OCI-LY3 (cell line): ENCODE data around the gene AFF2.
"Not testable (repeated sequence)": the region's sequence is repeated elsewhere in the genome, so short reads cannot be mapped to it uniquely, and the experiment has no call there.

Source experiments
- H2AFZ ChIP-seq: fragments of 200-600, 300-600 bp; shearing (Covaris generic); 2 replicates; pipeline ENCODE4 v1.6.0; 2014; ENCODE audit warnings: antibody characterized with exemption, low read depth, low read length
- H3K27ac ChIP-seq: fragments of 200-600, 300-600 bp; sonication (generic); 2 replicates; pipeline ENCODE4 v1.5.1; 2014; ENCODE audit warnings: mild to moderate bottlenecking, low read length, moderate library complexity, mixed read lengths
- H3K27me3 ChIP-seq: fragments of 200-600, 300-600 bp; sonication (generic); 2 replicates; pipeline ENCODE4 v1.6.1; 2014; ENCODE audit warnings: low read depth, low read length, mixed read lengths
- H3K36me3 ChIP-seq: fragments of 200-600, 300-600 bp; sonication (generic); replicated peaks from 2 replicates; pipeline ENCODE3; 2014; ENCODE audit warnings: low read depth, low read length, mixed read lengths
- H3K4me1 ChIP-seq: fragments of 300-600, 200-600 bp; sonication (generic); 2 replicates; pipeline ENCODE4 v1.6.1; 2014; ENCODE audit warnings: low read length, mixed read lengths
- H3K4me2 ChIP-seq: fragments of 200-600, 300-600 bp; sonication (generic); 2 replicates; pipeline ENCODE4 v1.6.1; 2014; ENCODE audit warnings: low read length, mixed read lengths
- H3K4me3 ChIP-seq: fragments of 300-600, 200-600 bp; sonication (generic); 2 replicates; pipeline ENCODE4 v1.5.1; 2014; ENCODE audit warnings: antibody characterized with exemption, mild to moderate bottlenecking, low read length, moderate library complexity
- H3K79me2 ChIP-seq: fragments of 300-600, 200-600 bp; shearing (Covaris generic); 2 replicates; pipeline ENCODE4 v1.6.1; 2014; ENCODE audit warnings: mild to moderate bottlenecking, low read length, mixed read lengths
- H3K9ac ChIP-seq: fragments of 300-600, 200-600 bp; shearing (Covaris generic); 2 replicates; pipeline ENCODE4 v1.6.0; 2014; ENCODE audit warnings: mild to moderate bottlenecking, low read length, moderate library complexity
- H3K9me3 ChIP-seq: fragments of 200-600, 300-600 bp; shearing (Covaris generic); 2 replicates; pipeline ENCODE4 v1.6.1; 2014; ENCODE audit warnings: low read length, mixed read lengths; ENCODE audit not compliant: insufficient read depth
- H4K20me1 ChIP-seq: fragments of 200-600, 300-600 bp; sonication (generic); 2 replicates; pipeline ENCODE4 v1.6.1; 2016; ENCODE audit warnings: low read length, mixed read lengths; ENCODE audit not compliant: insufficient read depth
- EZH2phosphoT487 ChIP-seq: fragments of 200-600 bp; shearing (Covaris generic); IDR thresholded peaks from 2 replicates; pipeline ENCODE4 v1.6.1; 2018; ENCODE audit warnings: antibody characterized with exemption, mixed run types, low read depth
- TF ChIP-seq, protein P1 (sequence below): fragments of 200-600, 300-600 bp; sonication (generic); IDR thresholded peaks from 2 replicates; pipeline ENCODE4 v1.5.1; 2014; ENCODE audit warnings: antibody characterized with exemption, low read length, low read depth

AFF2 gene

DNA sequence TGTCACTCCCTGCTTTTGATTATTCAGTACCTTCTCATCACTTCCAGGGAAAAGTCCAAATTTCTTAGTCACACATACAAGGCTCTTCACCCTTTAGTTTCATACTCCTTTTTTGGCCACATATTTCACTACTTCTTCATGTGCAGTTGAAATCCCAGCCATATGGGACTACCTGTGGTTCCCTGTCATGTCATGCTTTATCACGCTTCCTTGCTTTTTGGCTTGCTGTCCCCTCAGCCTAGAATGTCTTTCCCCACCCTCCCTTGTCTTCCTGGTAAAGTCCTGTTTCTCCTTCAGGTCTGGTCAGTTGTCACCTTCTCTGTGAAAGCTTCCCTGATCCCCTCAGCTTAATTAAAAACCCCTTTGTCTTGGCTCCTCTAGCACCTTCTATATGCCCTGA lies 163.8 kb downstream of the AFF2 start:
- TF ChIP-seq EZH2phosphoT487: no peak
- TF ChIP-seq, protein P1, sequence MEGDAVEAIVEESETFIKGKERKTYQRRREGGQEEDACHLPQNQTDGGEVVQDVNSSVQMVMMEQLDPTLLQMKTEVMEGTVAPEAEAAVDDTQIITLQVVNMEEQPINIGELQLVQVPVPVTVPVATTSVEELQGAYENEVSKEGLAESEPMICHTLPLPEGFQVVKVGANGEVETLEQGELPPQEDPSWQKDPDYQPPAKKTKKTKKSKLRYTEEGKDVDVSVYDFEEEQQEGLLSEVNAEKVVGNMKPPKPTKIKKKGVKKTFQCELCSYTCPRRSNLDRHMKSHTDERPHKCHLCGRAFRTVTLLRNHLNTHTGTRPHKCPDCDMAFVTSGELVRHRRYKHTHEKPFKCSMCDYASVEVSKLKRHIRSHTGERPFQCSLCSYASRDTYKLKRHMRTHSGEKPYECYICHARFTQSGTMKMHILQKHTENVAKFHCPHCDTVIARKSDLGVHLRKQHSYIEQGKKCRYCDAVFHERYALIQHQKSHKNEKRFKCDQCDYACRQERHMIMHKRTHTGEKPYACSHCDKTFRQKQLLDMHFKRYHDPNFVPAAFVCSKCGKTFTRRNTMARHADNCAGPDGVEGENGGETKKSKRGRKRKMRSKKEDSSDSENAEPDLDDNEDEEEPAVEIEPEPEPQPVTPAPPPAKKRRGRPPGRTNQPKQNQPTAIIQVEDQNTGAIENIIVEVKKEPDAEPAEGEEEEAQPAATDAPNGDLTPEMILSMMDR: no peak
- H3K36me3 ChIP-seq: no peaks in the 10 kb centered on the region

DNA sequence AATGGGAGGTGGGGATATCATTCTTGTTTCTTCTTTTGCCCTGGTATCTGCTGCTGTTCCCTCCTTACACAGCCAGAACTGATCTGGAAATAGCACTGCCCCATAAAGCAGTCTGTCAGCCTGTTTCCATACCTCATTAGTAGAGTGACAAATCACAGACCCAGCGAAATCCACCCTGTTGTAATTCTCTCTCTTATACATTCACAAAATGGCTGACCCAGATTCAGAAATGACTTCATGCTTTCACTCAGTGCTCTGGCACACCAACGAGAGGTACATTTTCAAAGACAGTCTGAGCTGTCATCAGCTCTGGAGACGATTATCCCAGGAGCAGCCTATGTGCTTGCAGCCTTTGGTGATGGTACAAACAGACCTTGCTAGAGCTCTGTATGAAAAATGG lies 164.6 kb downstream of the AFF2 start:
- H3K27me3 ChIP-seq: no peaks in the 10 kb centered on the region
- H3K4me2 ChIP-seq: no peak overlapping the region
- no peak overlapping the region for H3K9ac ChIP-seq
- H2AFZ ChIP-seq: no peak overlapping the region
- 0 out of 2 replicates have a peak, but pooled peaks cover 4% of the 10 kb centered on the region for H3K9me3 ChIP-seq
- no peak for TF ChIP-seq EZH2phosphoT487
- TF ChIP-seq, protein P1: no peak
- no peak overlapping the region for H3K4me3 ChIP-seq
- no peaks in the 10 kb centered on the region for H3K79me2 ChIP-seq
- no peaks in the 10 kb centered on the region for H3K36me3 ChIP-seq
- H4K20me1 ChIP-seq: no peaks in the 10 kb centered on the region
- peaks cover 2% of the 10 kb centered on the region for H3K4me1 ChIP-seq
- H3K27ac ChIP-seq: no peak overlapping the region

More for the DNA sequence above, 163.8 kb downstream of the AFF2 start:
- H3K27ac ChIP-seq: no peak overlapping the region
- no peaks in the 10 kb centered on the region for H3K27me3 ChIP-seq
- no peak overlapping the region for H3K4me3 ChIP-seq
- no peak overlapping the region for H2AFZ ChIP-seq
- H3K4me2 ChIP-seq: no peak overlapping the region
- H3K4me1 ChIP-seq: peaks cover 4% of the 10 kb centered on the region
- no peaks in the 10 kb centered on the region for H3K9me3 ChIP-seq
- H3K9ac ChIP-seq: no peak overlapping the region
- no peaks in the 10 kb centered on the region for H3K79me2 ChIP-seq
- H4K20me1 ChIP-seq: no peaks in the 10 kb centered on the region

DNA sequence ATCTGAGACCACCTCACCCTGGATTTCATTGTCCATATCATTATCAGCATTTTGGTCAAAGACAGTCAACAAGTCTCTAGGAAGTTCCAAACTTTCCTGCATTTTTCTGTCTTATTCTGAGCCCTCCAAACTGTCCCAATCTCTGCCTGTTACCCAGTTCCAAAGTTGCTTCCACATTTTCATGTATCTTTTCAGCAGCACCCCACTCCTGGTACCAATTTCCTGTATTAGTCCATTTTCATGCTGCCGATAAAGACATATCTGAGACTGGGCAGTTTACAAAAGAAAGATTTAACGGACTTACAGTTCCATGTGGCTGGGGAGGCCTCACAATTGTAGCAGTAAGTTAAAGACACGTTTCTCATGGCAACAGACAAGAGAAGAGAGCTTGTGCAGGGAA lies 168.8 kb downstream of the AFF2 start:
- not testable (repeated sequence) for H3K27me3 ChIP-seq, H3K4me1 ChIP-seq, H3K4me3 ChIP-seq, H3K9me3 ChIP-seq, H3K4me2 ChIP-seq, H3K79me2 ChIP-seq, H3K27ac ChIP-seq, H4K20me1 ChIP-seq, H2AFZ ChIP-seq, H3K9ac ChIP-seq, H3K36me3 ChIP-seq

DNA sequence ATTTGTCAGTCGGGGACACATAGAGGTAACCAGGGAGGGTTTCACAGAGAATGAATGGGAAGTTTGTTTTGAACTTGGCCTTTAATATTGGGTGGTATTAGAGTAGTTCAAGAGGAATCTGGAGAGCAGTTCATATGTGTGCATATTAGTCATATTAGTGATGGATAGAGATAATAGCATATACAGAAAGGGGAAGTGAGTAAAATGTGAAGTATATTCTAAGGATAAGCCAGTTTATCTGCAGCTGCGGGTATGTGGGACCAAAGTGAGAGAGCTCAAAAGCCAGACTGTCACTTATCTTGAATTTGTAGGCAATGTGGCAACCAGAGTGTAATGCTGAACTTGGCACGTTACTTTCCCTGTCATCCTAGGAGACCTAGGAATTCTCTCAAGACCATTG lies 169.9 kb downstream of the AFF2 start:
- no peak overlapping the region for H3K9ac ChIP-seq
- no peak overlapping the region for H3K4me2 ChIP-seq
- H3K4me1 ChIP-seq: peaks cover 9% of the 10 kb centered on the region
- no peaks in the 10 kb centered on the region for H3K36me3 ChIP-seq
- no peak overlapping the region for H3K27ac ChIP-seq
- H3K9me3 ChIP-seq: 0 out of 2 replicates have a peak, but pooled peaks cover 4% of the 10 kb centered on the region
- no peak for TF ChIP-seq EZH2phosphoT487
- TF ChIP-seq, protein P1: no peak
- no peak overlapping the region for H2AFZ ChIP-seq
- no peaks in the 10 kb centered on the region for H4K20me1 ChIP-seq
- H3K79me2 ChIP-seq: no peaks in the 10 kb centered on the region
- H3K4me3 ChIP-seq: no peak overlapping the region
- no peaks in the 10 kb centered on the region for H3K27me3 ChIP-seq

DNA sequence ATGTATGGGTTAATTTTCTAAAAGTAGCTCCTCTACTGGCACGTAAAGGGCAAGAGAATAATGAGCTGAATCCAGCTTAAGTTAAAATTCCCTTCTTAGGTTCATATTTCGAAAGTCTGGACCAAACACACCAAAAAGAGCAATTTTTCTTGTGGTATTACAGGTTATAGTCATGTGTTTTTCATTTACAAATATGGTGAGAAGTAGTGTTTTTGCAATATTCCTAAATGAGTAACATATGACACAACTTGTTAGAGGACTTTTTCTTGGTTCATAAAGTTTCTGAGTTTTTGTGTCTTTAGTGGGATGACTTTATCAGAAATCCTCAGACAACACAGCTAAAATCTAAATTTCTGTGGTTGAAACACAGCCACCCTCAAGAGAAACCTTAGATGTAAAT lies 172.1 kb downstream of the AFF2 start:
- H3K4me3 ChIP-seq: no peak overlapping the region
- H2AFZ ChIP-seq: no peak overlapping the region
- H3K36me3 ChIP-seq: no peaks in the 10 kb centered on the region
- no peak overlapping the region for H3K9ac ChIP-seq
- TF ChIP-seq, protein P1: no peak
- no peak for TF ChIP-seq EZH2phosphoT487
- H3K4me2 ChIP-seq: no peak overlapping the region
- no peaks in the 10 kb centered on the region for H3K79me2 ChIP-seq
- no peaks in the 10 kb centered on the region for H3K27me3 ChIP-seq
- 0 out of 2 replicates have a peak, but pooled peaks cover 4% of the 10 kb centered on the region for H3K9me3 ChIP-seq
- peaks cover 9% of the 10 kb centered on the region for H3K4me1 ChIP-seq
- H4K20me1 ChIP-seq: no peaks in the 10 kb centered on the region
- no peak overlapping the region for H3K27ac ChIP-seq
